H1 (cell line): ENCODE results near the gene ALPI. TPM values are rescaled to one million over a fixed set of nuclear protein-coding genes. Genes with fewer than 3 reads are reported as not detected.
"Not testable (repeated sequence)": the region's sequence is repeated elsewhere in the genome, so short reads cannot be mapped to it uniquely, and the experiment has no call there.

ENCODE experiments used
- CTCF ChIA-PET: fragments of 300-600 bp; sonication (Branson Sonifier 250); formaldehyde crosslinking; loops from one replicate; lab custom pipeline; 2021; ENCODE audit not compliant: partially characterized antibody; lab: Charles Lee
- POLR2A ChIA-PET: fragments of 300-600 bp; sonication (Branson Sonifier 250); formaldehyde crosslinking; loops from one replicate; lab custom pipeline; 2021; ENCODE audit warnings: inconsistent platforms; ENCODE audit not compliant: partially characterized antibody; lab: Charles Lee
- DNase-seq, 2 experiments: peaks; one replicate each; pipeline versions ENCODE4 v3.0.0 to v3.0.0-alpha.2; 2010 to 2022; ENCODE audit warnings: low spot score in 2 of 2, low read depth in 1 of 2, mixed read lengths in 1 of 2
- FAIRE-seq: peaks from 2 replicates; lab custom pipeline; 2011; peaks lifted over from hg19 to GRCh38; lab: Jason Lieb, UNC
- H2AFZ ChIP-seq: 2 replicates; pipeline ENCODE4 v1.8.1; 2012; ENCODE audit warnings: low read length, inconsistent platforms
- H2AK5ac ChIP-seq: 2 replicates; pipeline ENCODE4 v1.6.1; 2013; ENCODE audit warnings: low read depth, low read length
- H2BK120ac ChIP-seq: replicated peaks from 2 replicates; pipeline ENCODE3; 2013; ENCODE audit warnings: low read depth, low read length, inconsistent platforms
- H2BK12ac ChIP-seq: 2 replicates; pipeline ENCODE4 v1.6.1; 2013; ENCODE audit warnings: low read depth, low read length
- H2BK15ac ChIP-seq: 2 replicates; pipeline ENCODE4 v1.6.1; 2013; ENCODE audit warnings: low read length
- H2BK20ac ChIP-seq: 2 replicates; pipeline ENCODE4 v1.6.1; 2013; ENCODE audit warnings: low read length
- H2BK5ac ChIP-seq: 2 replicates; pipeline ENCODE4 v1.6.1; 2013; ENCODE audit warnings: low read depth, low read length
- H3K14ac ChIP-seq: 2 replicates; pipeline ENCODE4 v1.6.1; 2013; ENCODE audit warnings: inconsistent platforms; ENCODE audit not compliant: insufficient read length
- H3K18ac ChIP-seq: 2 replicates; pipeline ENCODE4 v1.6.1; 2013; ENCODE audit warnings: low read length; ENCODE audit errors: extremely low read depth
- H3K23ac ChIP-seq: 2 replicates; pipeline ENCODE4 v1.6.1; 2013; ENCODE audit warnings: inconsistent platforms; ENCODE audit not compliant: insufficient read length
- H3K23me2 ChIP-seq: 2 replicates; pipeline ENCODE4 v1.6.1; 2013; ENCODE audit warnings: low read depth, low read length
- H3K27ac ChIP-seq: 2 replicates; pipeline ENCODE4 v1.6.1; 2011; ENCODE audit warnings: low read depth, low read length, inconsistent platforms
- H3K27me3 ChIP-seq, 4 experiments: replicated peaks in 1 of 4; 1 replicate in 1 of 4; 2 replicates in 3 of 4; pipeline versions ENCODE4 v1.6.1 to v1.8.1; 2011 to 2013; ENCODE audit warnings: low read length in 3 of 4, mild to moderate bottlenecking in 3 of 4, inconsistent platforms in 2 of 4, mixed read lengths in 2 of 4, moderate library complexity in 1 of 4; ENCODE audit not compliant: control insufficient read depth in 3 of 4, insufficient read depth in 3 of 4; ENCODE audit errors: extremely low read depth in 1 of 4
- H3K36me3 ChIP-seq, 4 experiments: 2 replicates each; pipeline versions ENCODE4 v1.6.1 to v1.8.1; 2011 to 2013; ENCODE audit warnings: mild to moderate bottlenecking in 4 of 4, low read length in 3 of 4, moderate library complexity in 2 of 4, control low read depth in 1 of 4, inconsistent platforms in 1 of 4; ENCODE audit not compliant: insufficient read depth in 4 of 4, control insufficient read depth in 2 of 4
- H3K4ac ChIP-seq: replicated peaks from 2 replicates; pipeline ENCODE3; 2013; ENCODE audit warnings: low read length, low read depth, mixed read lengths, inconsistent platforms; ENCODE audit not compliant: insufficient read length
- H3K4me1 ChIP-seq, 4 experiments: replicated peaks in 1 of 4; 1 replicate in 1 of 4; 2 replicates in 3 of 4; pipeline versions ENCODE4 v1.6.1 to v1.8.1; 2011 to 2013; ENCODE audit warnings: low read length in 3 of 4, inconsistent platforms in 2 of 4, mixed read lengths in 1 of 4; ENCODE audit not compliant: insufficient read depth in 4 of 4, control insufficient read depth in 3 of 4
- H3K4me2 ChIP-seq, 2 experiments: 2 replicates each; pipeline versions ENCODE4 v1.6.1 to v1.8.1; 2011 to 2013; ENCODE audit warnings: low read depth in 2 of 2, low read length in 2 of 2, control low read depth in 1 of 2, inconsistent platforms in 1 of 2, mild to moderate bottlenecking in 1 of 2; ENCODE audit not compliant: insufficient read depth in 1 of 2
- H3K4me3 ChIP-seq, 4 experiments: fragments of 200-600, 300-600 bp in 1 of 4; sonication (generic), shearing (Covaris generic), sonication (Bioruptor Twin) in 1 of 4; 2 replicates each; pipeline versions ENCODE4 v1.5.1 to v1.8.1; 2011 to 2016; ENCODE audit warnings: low read length in 4 of 4, low read depth in 3 of 4, control low read depth in 2 of 4, inconsistent platforms in 2 of 4, mild to moderate bottlenecking in 2 of 4, mixed read lengths in 1 of 4, moderate library complexity in 1 of 4; ENCODE audit not compliant: insufficient read depth in 2 of 4; ENCODE audit errors: extremely low read depth in 1 of 4
- H3K56ac ChIP-seq: replicated peaks from 2 replicates; pipeline ENCODE3; 2013; ENCODE audit warnings: low read depth, mild to moderate bottlenecking, mixed read lengths, low read length, inconsistent platforms; ENCODE audit not compliant: insufficient read length
- H3K79me1 ChIP-seq: 2 replicates; pipeline ENCODE4 v1.6.1; 2013; ENCODE audit warnings: low read depth, low read length, control low read depth
- H3K79me2 ChIP-seq, 2 experiments: 2 replicates each; pipeline versions ENCODE4 v1.6.1 to v1.8.1; 2012 to 2013; ENCODE audit warnings: low read length in 2 of 2, mild to moderate bottlenecking in 2 of 2, inconsistent platforms in 1 of 2; ENCODE audit not compliant: insufficient read depth in 2 of 2, control insufficient read depth in 1 of 2
- H3K9ac ChIP-seq, 4 experiments: replicated peaks in 1 of 4; 1 replicate in 1 of 4; 2 replicates in 3 of 4; pipeline versions ENCODE4 v1.6.1 to v1.8.1; 2011 to 2013; ENCODE audit warnings: low read depth in 3 of 4, low read length in 3 of 4, control low read depth in 2 of 4, mild to moderate bottlenecking in 2 of 4, moderate library complexity in 2 of 4, inconsistent platforms in 1 of 4; ENCODE audit errors: extremely low read depth in 1 of 4
- H3K9me3 ChIP-seq, 2 experiments: 2 replicates each; pipeline versions ENCODE4 v1.6.1 to v1.8.1; 2012 to 2013; ENCODE audit warnings: mild to moderate bottlenecking in 2 of 2, moderate library complexity in 2 of 2, control low read depth in 1 of 2, inconsistent platforms in 1 of 2, low read depth in 1 of 2, low read length in 1 of 2, mixed read lengths in 1 of 2; ENCODE audit not compliant: insufficient read depth in 2 of 2
- H4K20me1 ChIP-seq, 2 experiments: replicated peaks in 1 of 2; 2 replicates each; pipeline versions ENCODE3 to v1.8.1; 2011 to 2013; ENCODE audit warnings: inconsistent platforms in 2 of 2, low read length in 2 of 2, mild to moderate bottlenecking in 1 of 2; ENCODE audit not compliant: insufficient read depth in 2 of 2, control insufficient read depth in 1 of 2
- H4K5ac ChIP-seq: 2 replicates; pipeline ENCODE4 v1.6.1; 2013; ENCODE audit warnings: low read length, low read depth, mixed read lengths, inconsistent platforms; ENCODE audit not compliant: insufficient read length
- H4K8ac ChIP-seq: 2 replicates; pipeline ENCODE4 v1.8.0; 2013; ENCODE audit warnings: mild to moderate bottlenecking, moderate library complexity, low read length, inconsistent platforms; ENCODE audit not compliant: insufficient read depth; ENCODE audit errors: extremely low read depth
- H4K91ac ChIP-seq: replicated peaks from 2 replicates; pipeline ENCODE3; 2013; ENCODE audit warnings: low read length, mixed read lengths, inconsistent platforms; ENCODE audit not compliant: insufficient read length
- POLR2AphosphoS5 ChIP-seq: IDR thresholded peaks from 2 replicates; pipeline ENCODE4 v1.6.1; 2011; ENCODE audit warnings: low read depth, low read length
- WGBS, 2 experiments: shearing (Covaris generic) in 1 of 2; methylation state at CpG; one replicate each; pipeline versions ENCODE4 v1.1.6 to v1.1.7; 2013 to 2015; ENCODE audit warnings: low lambda C conversion rate in 2 of 2, mixed read lengths in 2 of 2, inconsistent platforms in 1 of 2, low coverage in 1 of 2, missing lambda C conversion rate in 1 of 2; ENCODE audit not compliant: insufficient replicate concordance in 2 of 2, insufficient coverage in 1 of 2, insufficient read length in 1 of 2; ENCODE audit errors: extremely low coverage in 1 of 2, missing lambda C conversion rate in 1 of 2; 5-methylcytosine and 5-hydroxymethylcytosine counted together
- polyA plus RNA-seq, 7 experiments: library from polyadenylated mRNA; depleted of rRNA in 3 of 7; stranded (reverse) in 5 of 7; unstranded in 2 of 7; fragments of >200 nt in 5 of 7; fragments of 200-250 nt in 2 of 7; gene quantifications; 1 replicate in 5 of 7; 2 replicates in 1 of 7; 4 replicates in 1 of 7; pipeline versions ENCODE4 v1.2.1 to v1.2.3, GENCODE V29; 2011 to 2013; ENCODE audit warnings: missing spikeins in 2 of 7, mixed read lengths in 2 of 7
- total RNA-seq: library from RNA; stranded (reverse); fragmentation: NEBNext Ultra II Directional; extraction: Animal tissue kit (Norgen Biotek cat#: 25700); gene quantifications from 2 replicates; pipeline ENCODE4 v1.2.1, GENCODE V29; 2021

The ALPI gene
- total and polyA plus RNA-seq, 2 of the 8 experiments (the other 6 are each of a cell fraction or from before 2014, with no cell fraction given) = not detected

- CTCF ChIA-PET = interaction anchor here (1.6 to 1.8 kb wide), 3 partner anchors 16 to 41 kb away, joined by 4 to 7 read pairs (median 5); no protein-coding TSS in a partner anchor
- FAIRE-seq = not testable (repeated sequence)
These were observed 48.4 kb upstream of the ALPI start for GRCh38 chr2:232407428-232408150.

More at GRCh38 chr2:232407428-232408150, 48.4 kb upstream of the ALPI start:
- not testable (repeated sequence) for H2BK120ac ChIP-seq, H3K4me1 ChIP-seq, H3K27ac ChIP-seq, DNase-seq, H3K4ac ChIP-seq, H3K14ac ChIP-seq, H3K9ac ChIP-seq, H2AK5ac ChIP-seq, H4K20me1 ChIP-seq, H2BK12ac ChIP-seq, H3K18ac ChIP-seq, H3K79me1 ChIP-seq, H2BK15ac ChIP-seq, H3K56ac ChIP-seq, H4K91ac ChIP-seq, H3K79me2 ChIP-seq, H3K4me3 ChIP-seq, H3K4me2 ChIP-seq, H3K23ac ChIP-seq, H2AFZ ChIP-seq, H3K9me3 ChIP-seq, H4K8ac ChIP-seq, H2BK5ac ChIP-seq, H4K5ac ChIP-seq, H3K23me2 ChIP-seq, H2BK20ac ChIP-seq, H3K27me3 ChIP-seq
- POLR2A ChIA-PET = interaction anchor here (1.4 to 3.5 kb wide), 2 partner anchors 11 to 29 kb away, joined by 3 to 41 read pairs; partner anchors contain the start of gene ALPP
- H3K36me3 ChIP-seq = peaks cover 0 to 21% (median 14%) of the 10 kb centered on the region in 4 experiments; a peak in 6 of 8 replicates
- WGBS, 2 experiments = 94% methylated on average over 24 of the region's 30 CpGs; no CpG with 5 or more reads in 1 of the 2 experiments
- peak; percentile 47 for TF ChIP-seq POLR2AphosphoS5
